SK-N-MC (cell line): ENCODE results near the gene SMIM41.

Experiments used
- EZH2 ChIP-seq: fragments of 200-600 bp; sonication (generic); IDR thresholded peaks from one replicate; pipeline ENCODE4 v1.6.1; 2017; ENCODE audit warnings: antibody characterized with exemption
- POLR2AphosphoS5 ChIP-seq: IDR thresholded peaks from 2 replicates; pipeline ENCODE4 v1.6.1; 2012; ENCODE audit warnings: mild to moderate bottlenecking, low read depth, low read length, borderline replicate concordance

- TF ChIP-seq EZH2 (no peak), POLR2AphosphoS5 (no peak)
These were observed 32.6 kb upstream of the SMIM41 start for GRCh38 chr12:52046859-52047258.
